Sigmoid colon (tissue), 7 donors: Measurements from ENCODE around the gene RAB37. TPM values are rescaled to one million over a fixed set of nuclear protein-coding genes. Genes with fewer than 3 reads are reported as not detected.

ENCODE experiments used
- DNase-seq: peaks from one replicate; pipeline ENCODE4 v3.0.0-alpha.2; 2019
- H3K27ac ChIP-seq, 4 donors: fragments of 200-600 bp; sonication (generic); one replicate each; pipeline ENCODE4 v1.5.1; 2016 to 2019; ENCODE audit warnings: mild to moderate bottlenecking in 1 of 4
- H3K27me3 ChIP-seq, 3 donors: fragments of 200-600 bp; sonication (generic); one replicate each; pipeline ENCODE4 v1.5.1; 2019; ENCODE audit warnings: mild to moderate bottlenecking in 1 of 3
- H3K36me3 ChIP-seq, 4 donors: fragments of 200-600 bp; sonication (generic); one replicate each; pipeline ENCODE4 v1.5.1; 2016 to 2019
- H3K4me1 ChIP-seq, 4 donors: fragments of 200-600 bp; sonication (generic); one replicate each; pipeline ENCODE4 v1.5.1; 2017 to 2019
- H3K4me3 ChIP-seq, 4 donors: fragments of 200-600 bp; sonication (generic); one replicate each; pipeline ENCODE4 v1.5.1; 2017 to 2019; ENCODE audit warnings: mild to moderate bottlenecking in 2 of 4, moderate library complexity in 1 of 4
- H3K9me3 ChIP-seq, 4 donors: fragments of 200-600 bp in 3 of 4; sonication (generic) in 3 of 4; one replicate each; pipeline versions ENCODE4 v1.5.1 to v1.6.1; 2013 to 2019
- CTCF ChIP-seq, 4 experiments: fragments of 450-650 bp in 3 of 4; fragments of 200-600 bp in 1 of 4; IDR thresholded peaks; one replicate each; pipeline ENCODE4 v1.5.1; 2016 to 2019; ENCODE audit warnings: antibody characterized with exemption in 4 of 4, mild to moderate bottlenecking in 3 of 4, moderate library complexity in 2 of 4
- EP300 ChIP-seq, 4 donors: sonication (generic); formaldehyde crosslinking; IDR thresholded peaks; one replicate each; pipeline ENCODE4 v1.6.1; 2017; ENCODE audit warnings: antibody characterized with exemption in 4 of 4
- POLR2A ChIP-seq, 2 donors: fragments of 450-650 bp; IDR thresholded peaks; one replicate each; pipeline ENCODE4 v1.6.1; 2016; ENCODE audit warnings: antibody characterized with exemption in 2 of 2, mild to moderate bottlenecking in 2 of 2, moderate library complexity in 2 of 2
- POLR2AphosphoS5 ChIP-seq, 4 donors: sonication (generic); formaldehyde crosslinking; IDR thresholded peaks; one replicate each; pipeline ENCODE4 v1.6.1; 2017; ENCODE audit warnings: antibody characterized with exemption in 4 of 4
- WGBS, 2 donors: extraction: QIAGEN DNeasy Blood & Tissue Kit; methylation state at CpG; one replicate each; pipeline ENCODE4 v1.1.7; 2013; 5-methylcytosine and 5-hydroxymethylcytosine counted together
- intact Hi-C: fragments of 100-400 bp; cut with DNase I; formaldehyde crosslinking; loops from one replicate; pipeline ENCODE4 v1.15.1; 2023
- polyA plus RNA-seq, 3 donors: library from polyadenylated mRNA; stranded (reverse); fragments of 200-250 nt; gene quantifications; one replicate each; pipeline ENCODE4 v1.2.3, GENCODE V29; 2013
- total RNA-seq, 4 donors: library from RNA; depleted of rRNA; stranded (reverse); fragments of >200 nt; gene quantifications; one replicate each; pipeline ENCODE4 v1.1.0, GENCODE V29; 2016
- donor health status: healthy with polysubstance abuse.
- donor health status: Bipolar disorder and iron deficiency.
- donor health status: healthy.

Gene RAB37
- total and polyA plus RNA-seq, 7 donors: 0.54 to 28.8 (median 4.1) TPM

- Histone ChIP-seq H3K4me1 (peaks cover 0 to 18% (median 11%) of the 10 kb centered on the region in 4 donors), H3K4me3 (no peak overlapping the region), H3K27ac (no peak overlapping the region), H3K9me3 (no peaks in the 10 kb centered on the region), H3K27me3 (no peaks in the 10 kb centered on the region), H3K36me3 (peaks cover 12 to 33% (median 29%) of the 10 kb centered on the region in 4 donors)
- TF ChIP-seq POLR2A (IDR thresholded peaks at IDR 0.05) (no peak), CTCF (IDR thresholded peaks at IDR 0.05) (no peak), EP300 (IDR thresholded peaks at IDR 0.05) (no peak), POLR2AphosphoS5 (IDR thresholded peaks at IDR 0.05) (no peak)
- intact Hi-C loops: no loop called here
- WGBS, 2 donors: 89 to 90% methylated on average over 7 of the region's 7 CpGs
- no peak for DNase-seq
Observed at GRCh38 chr17:74768763-74769114, 31.7 kb downstream of the RAB37 start.

GRCh38 chr17:74769266-74769855, 32.3 kb downstream of the RAB37 start:
- no peak for DNase-seq
- no peaks in the 10 kb centered on the region for H3K27me3 ChIP-seq
- H3K9me3 ChIP-seq: no peaks in the 10 kb centered on the region
- H3K27ac ChIP-seq: no peak overlapping the region
- WGBS, 2 donors: 74 to 75% methylated on average over 6 of the region's 6 CpGs
- peaks cover 0 to 18% (median 11%) of the 10 kb centered on the region in 4 donors for H3K4me1 ChIP-seq
- intact Hi-C loops: no loop called here
- no peak overlapping the region for H3K4me3 ChIP-seq
- TF ChIP-seq POLR2AphosphoS5 (IDR thresholded peaks at IDR 0.05) (no peak), EP300 (IDR thresholded peaks at IDR 0.05) (no peak), CTCF (IDR thresholded peaks at IDR 0.05) (no peak), POLR2A (IDR thresholded peaks at IDR 0.05) (no peak)
- peaks cover 12 to 35% (median 29%) of the 10 kb centered on the region in 4 donors for H3K36me3 ChIP-seq

- intact Hi-C loops: loop anchor here (2.0 kb wide), 1 partner anchor 25 kb away; no protein-coding TSS in a partner anchor
- H3K27ac ChIP-seq: no peak overlapping the region
- peaks cover 0 to 22% (median 14%) of the 10 kb centered on the region in 4 donors for H3K4me1 ChIP-seq
Observed at GRCh38 chr17:74769856-74770497, 32.9 kb downstream of the RAB37 start.

GRCh38 chr17:74770498-74771318, 33.7 kb downstream of the RAB37 start:
- WGBS, 2 donors: 31 to 57% methylated on average over 16 of the region's 16 CpGs
- H3K4me1 ChIP-seq: peaks cover 0 to 29% (median 21%) of the 10 kb centered on the region in 4 donors
- DNase-seq: no peak
- H3K9me3 ChIP-seq: no peaks in the 10 kb centered on the region
- peaks cover 12 to 35% (median 29%) of the 10 kb centered on the region in 4 donors for H3K36me3 ChIP-seq
- H3K27ac ChIP-seq: no peak overlapping the region
- H3K4me3 ChIP-seq: no peak overlapping the region
- no peaks in the 10 kb centered on the region for H3K27me3 ChIP-seq
- intact Hi-C loops: loop anchor here (2.0 kb wide), 1 partner anchor 26 kb away; no protein-coding TSS in a partner anchor
- TF ChIP-seq POLR2A (IDR thresholded peaks at IDR 0.05) (no peak), EP300 (IDR thresholded peaks at IDR 0.05) (no peak), POLR2AphosphoS5 (IDR thresholded peaks at IDR 0.05) (peak in 1 of 4 donors; percentile 16), CTCF (IDR thresholded peaks at IDR 0.05) (peak; percentile 9 to 70 (median 53))

More at GRCh38 chr17:74769856-74770497, 32.9 kb downstream of the RAB37 start:
- 64 to 76% methylated on average over 5 of the region's 5 CpGs for WGBS, 2 donors
- no peak for DNase-seq
- Histone ChIP-seq H3K9me3 (no peaks in the 10 kb centered on the region), H3K4me3 (no peak overlapping the region), H3K36me3 (peaks cover 12 to 35% (median 29%) of the 10 kb centered on the region in 4 donors), H3K27me3 (no peaks in the 10 kb centered on the region)
- no peak for TF ChIP-seq EP300 (IDR thresholded peaks at IDR 0.05)
- no peak for TF ChIP-seq POLR2AphosphoS5 (IDR thresholded peaks at IDR 0.05)
- TF ChIP-seq POLR2A (IDR thresholded peaks at IDR 0.05): no peak
- TF ChIP-seq CTCF (IDR thresholded peaks at IDR 0.05): no peak
